ENCODE data around the gene C5orf22. TPM values are rescaled to one million over a fixed set of nuclear protein-coding genes. Genes with fewer than 3 reads are reported as not detected.

Gene C5orf22
- total and polyA plus RNA-seq, 2 donors (not counting 3 experiments of a cell fraction or from before 2014, with no cell fraction given): 11.7 to 27.5 TPM

DNA sequence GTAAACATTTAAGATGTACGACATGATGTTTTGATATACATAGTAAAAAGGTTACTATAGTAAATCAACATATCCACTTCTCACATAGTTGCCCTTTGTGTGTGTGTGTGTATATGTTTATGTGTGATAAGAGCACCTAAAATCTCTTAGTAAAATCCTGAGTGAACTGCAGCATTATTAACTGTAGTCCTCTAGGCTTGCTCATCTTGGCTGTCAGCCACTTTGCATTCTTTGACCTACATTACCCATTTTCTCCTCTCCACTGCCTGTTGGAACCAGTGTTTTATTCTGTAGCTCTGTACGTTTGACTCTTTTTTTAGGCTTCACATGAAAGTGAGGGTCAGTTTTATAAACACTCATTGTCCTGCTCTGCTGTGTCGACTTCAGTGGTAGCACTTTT, 24.4 kb downstream of the C5orf22 start:
- Histone ChIP-seq H3K9me1 (replicated peaks; ENCODE audit: control insufficient read depth, extremely low read depth, insufficient read depth, low read length) (no peaks in the 10 kb centered on the region), H2AFZ (ENCODE audit: low read depth, low read length) (no peak overlapping the region), H3K9me3 (replicated peaks; ENCODE audit: control insufficient read depth, insufficient read depth, low read length) (no peaks in the 10 kb centered on the region), H3K36me3 (ENCODE audit: control insufficient read depth in 2 of 2, extremely low read depth in 1 of 2, insufficient read depth in 2 of 2, low read length in 2 of 2) (peaks cover under 1 to 7% of the 10 kb centered on the region in 2 experiments), H4K20me1 (replicated peaks; ENCODE audit: control insufficient read depth, extremely low read depth, insufficient read depth, low read length) (no peaks in the 10 kb centered on the region), H3K4me3 (replicated peaks in 1 of 3; ENCODE audit: insufficient read depth in 1 of 3, low read depth in 1 of 3, low read length in 3 of 3) (no peak overlapping the region), H3K79me2 (ENCODE audit: control insufficient read depth, insufficient read depth, low read length) (no peaks in the 10 kb centered on the region), H3K4me1 (ENCODE audit: control insufficient read depth, extremely low read depth, insufficient read depth, low read length) (no peaks in the 10 kb centered on the region), H3K27ac (ENCODE audit: insufficient read depth, low read depth, low read length) (no peak overlapping the region), H3K9ac (replicated peaks; ENCODE audit: extremely low read depth, insufficient read depth, low read length) (no peak overlapping the region), H3K27me3 (ENCODE audit: control insufficient read depth in 2 of 2, insufficient read depth in 2 of 2, low read length in 2 of 2) (no peaks in the 10 kb centered on the region), H3K4me2 (ENCODE audit: insufficient read depth, low read length) (no peak overlapping the region)
- TF ChIP-seq, protein P1, sequence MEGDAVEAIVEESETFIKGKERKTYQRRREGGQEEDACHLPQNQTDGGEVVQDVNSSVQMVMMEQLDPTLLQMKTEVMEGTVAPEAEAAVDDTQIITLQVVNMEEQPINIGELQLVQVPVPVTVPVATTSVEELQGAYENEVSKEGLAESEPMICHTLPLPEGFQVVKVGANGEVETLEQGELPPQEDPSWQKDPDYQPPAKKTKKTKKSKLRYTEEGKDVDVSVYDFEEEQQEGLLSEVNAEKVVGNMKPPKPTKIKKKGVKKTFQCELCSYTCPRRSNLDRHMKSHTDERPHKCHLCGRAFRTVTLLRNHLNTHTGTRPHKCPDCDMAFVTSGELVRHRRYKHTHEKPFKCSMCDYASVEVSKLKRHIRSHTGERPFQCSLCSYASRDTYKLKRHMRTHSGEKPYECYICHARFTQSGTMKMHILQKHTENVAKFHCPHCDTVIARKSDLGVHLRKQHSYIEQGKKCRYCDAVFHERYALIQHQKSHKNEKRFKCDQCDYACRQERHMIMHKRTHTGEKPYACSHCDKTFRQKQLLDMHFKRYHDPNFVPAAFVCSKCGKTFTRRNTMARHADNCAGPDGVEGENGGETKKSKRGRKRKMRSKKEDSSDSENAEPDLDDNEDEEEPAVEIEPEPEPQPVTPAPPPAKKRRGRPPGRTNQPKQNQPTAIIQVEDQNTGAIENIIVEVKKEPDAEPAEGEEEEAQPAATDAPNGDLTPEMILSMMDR (IDR thresholded peaks at IDR 0.05; ENCODE audit: extremely low read depth in 1 of 2, insufficient read depth in 1 of 2, low read depth in 1 of 2, low read length in 2 of 2): no peak
- no peak for TF ChIP-seq GATA2 (IDR thresholded peaks at IDR 0.05; ENCODE audit: insufficient read depth, insufficient read length, low read depth, low read length)
- no peak for TF ChIP-seq JUN (IDR thresholded peaks at IDR 0.05; ENCODE audit: borderline replicate concordance, insufficient read depth, insufficient read length, low read depth)
- no peak for TF ChIP-seq MYC (IDR thresholded peaks at IDR 0.05; ENCODE audit: low read depth, low read length)
- TF ChIP-seq FOS (IDR thresholded peaks at IDR 0.05; ENCODE audit: borderline replicate concordance, insufficient read depth, low read length): no peak
- TF ChIP-seq EZH2 (IDR thresholded peaks at IDR 0.05; ENCODE audit: borderline replicate concordance, low read depth, low read length, severe bottlenecking): no peak
- TF ChIP-seq POLR2AphosphoS5 (IDR thresholded peaks at IDR 0.05; ENCODE audit: insufficient read depth, low read depth, low read length): no peak
- TF ChIP-seq, protein P2, sequence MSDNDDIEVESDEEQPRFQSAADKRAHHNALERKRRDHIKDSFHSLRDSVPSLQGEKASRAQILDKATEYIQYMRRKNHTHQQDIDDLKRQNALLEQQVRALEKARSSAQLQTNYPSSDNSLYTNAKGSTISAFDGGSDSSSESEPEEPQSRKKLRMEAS (IDR thresholded peaks at IDR 0.05; ENCODE audit: insufficient read depth, insufficient read length): no peak
- no peak for TF ChIP-seq POLR2A (IDR thresholded peaks at IDR 0.05; ENCODE audit: low read depth, low read length)
- no peak for DNase-seq (ENCODE audit: low read depth, low spot score)
- ChIA-PET CTCF (no interaction called here), POLR2A (no interaction called here)
- intact Hi-C loops (cut with micrococcal nuclease) (no loop called here), dilution Hi-C loops (cut with MboI; ENCODE audit: extremely low pct_ligation_motif_present, low sequenced_read_pairs) (no loop called here)
- BruUV-seq (replicated peaks): no TSS peak
- no peak for FAIRE-seq
